ENCODE results near the gene TGFBR1. TPM values are rescaled to one million over a fixed set of nuclear protein-coding genes. Genes with fewer than 3 reads are reported as not detected.

TGFBR1 gene
- total RNA-seq, 3 donors from 2014 or later = 23.7 to 71.6 (median 24.7) TPM

GRCh38 chr9:99172124-99173091 lies 67.5 kb downstream of the TGFBR1 start:
- no peak overlapping the region for H3K4me3 ChIP-seq
- no peaks in the 10 kb centered on the region for H3K9me3 ChIP-seq
- DNase-seq (peak in 1 of 3 donors; percentile 26), ATAC-seq (peak; percentile 30)
- intact Hi-C loops (cut with DNase I, micrococcal nuclease) = no loop called here
- no peaks in the 10 kb centered on the region for H3K36me3 ChIP-seq (ENCODE audit: low read depth)
- H3K4me1 ChIP-seq (ENCODE audit: low read depth) = no peaks in the 10 kb centered on the region
- no peak for TF ChIP-seq CTCF (IDR thresholded peaks at IDR 0.05)

DNA sequence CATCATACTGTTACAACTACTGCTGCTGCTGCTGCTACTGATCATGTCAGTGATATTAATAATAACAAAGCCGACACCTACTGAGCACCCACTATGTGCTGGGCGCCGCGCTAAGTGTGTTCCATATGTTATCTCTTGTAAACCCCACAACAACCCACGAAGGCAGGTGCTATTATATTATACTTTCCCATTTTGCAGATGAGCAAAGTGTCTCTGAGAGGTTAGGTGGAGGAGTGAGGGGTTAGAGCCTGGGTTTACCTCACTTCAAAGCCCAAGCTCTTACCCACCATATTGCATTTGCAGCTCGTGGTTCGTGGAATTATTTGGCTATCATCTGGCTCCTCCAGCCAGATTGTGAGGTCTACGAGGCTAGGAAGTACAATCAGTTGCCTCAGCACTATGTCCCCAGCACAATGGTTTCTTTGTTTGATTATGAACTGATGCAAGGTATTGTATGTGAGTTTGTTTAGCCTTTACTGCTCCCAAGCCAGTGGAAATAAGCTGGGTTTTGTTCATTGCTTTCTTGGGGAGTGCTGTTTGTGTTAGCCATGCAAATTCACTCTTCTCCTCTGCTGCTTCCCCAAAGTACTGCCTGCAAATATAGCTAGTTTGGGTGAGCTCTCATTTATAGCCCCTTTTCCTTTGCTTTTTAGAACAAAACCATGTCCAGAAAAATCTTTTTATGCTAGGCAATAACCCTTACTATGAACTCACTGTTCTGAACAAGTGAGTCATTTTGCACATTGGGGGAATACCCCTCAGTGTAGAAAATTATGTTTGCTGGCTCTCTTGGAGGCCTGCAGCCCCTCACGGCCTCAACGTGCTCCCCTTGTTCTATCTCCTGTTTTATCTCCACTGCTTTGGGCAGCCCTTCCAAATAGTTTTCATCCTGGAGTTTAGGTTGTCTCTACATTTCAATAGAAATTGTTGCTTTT lies 68.9 kb downstream of the TGFBR1 start:
- ATAC-seq = peak; percentile 87
- intact Hi-C loops (cut with DNase I, micrococcal nuclease) = no loop called here

GRCh38 chr9:99176527-99177013 lies 71.7 kb downstream of the TGFBR1 start:
- intact Hi-C loops (cut with DNase I, micrococcal nuclease) = no loop called here
- no peak for ATAC-seq
- TF ChIP-seq CTCF (IDR thresholded peaks at IDR 0.05) = no peak
- H3K4me3 ChIP-seq = no peak overlapping the region
- no peaks in the 10 kb centered on the region for H3K36me3 ChIP-seq (ENCODE audit: low read depth)
- H3K9me3 ChIP-seq = no peaks in the 10 kb centered on the region
- DNase-seq = no peak
- no peaks in the 10 kb centered on the region for H3K4me1 ChIP-seq (ENCODE audit: low read depth)

More for the DNA sequence above, 68.9 kb downstream of the TGFBR1 start:
- H3K9me3 ChIP-seq = no peaks in the 10 kb centered on the region
- H3K4me1 ChIP-seq (ENCODE audit: low read depth) = no peaks in the 10 kb centered on the region
- no peak for DNase-seq
- H3K4me3 ChIP-seq = no peak overlapping the region
- no peak for TF ChIP-seq CTCF (IDR thresholded peaks at IDR 0.05)
- no peaks in the 10 kb centered on the region for H3K36me3 ChIP-seq (ENCODE audit: low read depth)

DNA sequence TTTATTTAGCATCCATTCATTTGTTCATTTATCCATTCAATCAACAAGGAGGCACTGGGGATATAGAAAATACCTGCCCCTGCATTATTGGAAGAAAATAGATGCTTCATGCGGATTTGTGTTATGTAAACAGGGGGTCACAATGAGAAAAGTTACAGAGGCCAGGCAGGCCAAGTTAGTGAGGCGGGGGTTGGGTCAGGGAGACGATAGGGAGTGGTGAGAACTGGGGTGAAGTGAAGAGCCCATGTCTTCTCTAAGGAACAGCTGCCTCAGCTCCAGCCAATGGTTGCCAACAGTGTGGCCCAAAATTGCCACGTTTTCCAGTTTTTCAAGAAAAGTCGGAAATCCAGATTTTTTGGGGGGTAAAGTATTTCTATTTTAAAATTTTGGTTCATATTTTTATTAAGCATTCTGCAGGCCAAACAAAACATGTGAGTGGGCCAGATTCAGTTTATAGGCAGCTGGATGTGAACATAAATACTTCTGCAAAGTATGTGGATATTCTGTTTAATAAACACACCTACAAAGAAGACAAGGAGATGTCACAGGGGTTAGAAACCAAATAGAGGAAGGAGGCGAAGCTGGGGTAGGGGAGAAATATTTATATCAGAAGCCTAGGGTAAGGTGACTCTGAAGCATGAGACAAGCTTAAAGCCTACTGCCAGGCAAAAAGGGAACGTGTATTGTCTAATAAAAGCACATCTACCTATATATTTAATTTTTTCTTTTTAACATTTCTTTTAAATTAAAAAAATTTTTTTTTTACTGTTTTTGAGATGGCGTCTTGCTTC lies 72.9 kb downstream of the TGFBR1 start:
- intact Hi-C loops (cut with DNase I, micrococcal nuclease) = no loop called here

More for the DNA sequence above, 72.9 kb downstream of the TGFBR1 start:
- no peak for DNase-seq
- no peak for TF ChIP-seq CTCF (IDR thresholded peaks at IDR 0.05)
- no peaks in the 10 kb centered on the region for H3K4me1 ChIP-seq (ENCODE audit: low read depth)
- ATAC-seq = no peak
- H3K9me3 ChIP-seq = no peaks in the 10 kb centered on the region
- H3K4me3 ChIP-seq = no peak overlapping the region
- no peaks in the 10 kb centered on the region for H3K36me3 ChIP-seq (ENCODE audit: low read depth)
